PC-9 (cell line): ENCODE measurements around the gene CLEC5A.

ENCODE experiments used
- EZH2 ChIP-seq: fragments of 200-600 bp; sonication (generic); IDR thresholded peaks from 2 replicates; pipeline ENCODE4 v1.8.0; 2017; ENCODE audit warnings: antibody characterized with exemption, low read depth
- TF ChIP-seq, protein P1 (sequence below): fragments of 200-600 bp; sonication (generic); conservative IDR thresholded peaks from 2 replicates; pipeline ENCODE4 v1.6.1; 2017; ENCODE audit warnings: mixed run types, antibody characterized with exemption, mild to moderate bottlenecking, moderate library complexity

DNA sequence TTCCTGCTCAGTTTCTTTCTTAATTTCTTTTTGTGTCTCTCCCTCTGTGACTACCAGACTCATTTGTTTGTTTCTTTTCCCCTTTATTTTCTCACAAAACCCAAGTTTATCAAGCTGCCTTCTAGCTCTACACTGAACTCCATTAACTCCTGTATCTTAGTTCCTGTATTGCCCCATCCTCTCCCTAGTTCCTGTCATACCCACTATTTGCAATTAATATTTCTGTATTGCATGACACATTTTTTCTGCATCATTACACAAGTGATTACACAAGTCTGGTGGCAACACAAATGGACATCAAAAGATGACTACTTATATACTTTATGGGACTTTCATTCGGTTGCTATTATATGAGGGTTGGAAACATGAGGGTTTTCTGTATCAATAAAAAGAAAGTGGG, 57.5 kb downstream of the CLEC5A start:
- TF ChIP-seq, protein P1, sequence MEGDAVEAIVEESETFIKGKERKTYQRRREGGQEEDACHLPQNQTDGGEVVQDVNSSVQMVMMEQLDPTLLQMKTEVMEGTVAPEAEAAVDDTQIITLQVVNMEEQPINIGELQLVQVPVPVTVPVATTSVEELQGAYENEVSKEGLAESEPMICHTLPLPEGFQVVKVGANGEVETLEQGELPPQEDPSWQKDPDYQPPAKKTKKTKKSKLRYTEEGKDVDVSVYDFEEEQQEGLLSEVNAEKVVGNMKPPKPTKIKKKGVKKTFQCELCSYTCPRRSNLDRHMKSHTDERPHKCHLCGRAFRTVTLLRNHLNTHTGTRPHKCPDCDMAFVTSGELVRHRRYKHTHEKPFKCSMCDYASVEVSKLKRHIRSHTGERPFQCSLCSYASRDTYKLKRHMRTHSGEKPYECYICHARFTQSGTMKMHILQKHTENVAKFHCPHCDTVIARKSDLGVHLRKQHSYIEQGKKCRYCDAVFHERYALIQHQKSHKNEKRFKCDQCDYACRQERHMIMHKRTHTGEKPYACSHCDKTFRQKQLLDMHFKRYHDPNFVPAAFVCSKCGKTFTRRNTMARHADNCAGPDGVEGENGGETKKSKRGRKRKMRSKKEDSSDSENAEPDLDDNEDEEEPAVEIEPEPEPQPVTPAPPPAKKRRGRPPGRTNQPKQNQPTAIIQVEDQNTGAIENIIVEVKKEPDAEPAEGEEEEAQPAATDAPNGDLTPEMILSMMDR: no peak
- no peak for TF ChIP-seq EZH2
